Left lung (tissue), 10 donors: ENCODE measurements around the gene MUC2. TPM values are rescaled to one million over a fixed set of nuclear protein-coding genes. Genes with fewer than 3 reads are reported as not detected.

ENCODE experiments used
- ATAC-seq: fragments of 200-7000 bp; cut with Tn5 transposase; one replicate; pipeline ENCODE4 v1.9.1; 2020; ENCODE audit warnings: moderate library complexity
- DNase-seq, 4 donors: peaks; one replicate each; pipeline ENCODE4 v3.0.0-alpha.2; 2013 to 2020
- H3K27ac ChIP-seq, 2 donors: fragments of 200-600 bp; sonication (generic) in 1 of 2; one replicate each; pipeline versions ENCODE4 v1.5.0 to v1.8.0; 2020 to 2021
- H3K27me3 ChIP-seq, 2 donors: fragments of 200-600 bp; sonication (generic) in 1 of 2; one replicate each; pipeline versions ENCODE4 v1.5.0 to v1.8.0; 2020 to 2021
- H3K36me3 ChIP-seq, 2 donors: fragments of 200-600 bp; sonication (generic) in 1 of 2; one replicate each; pipeline versions ENCODE4 v1.5.0 to v1.8.0; 2020 to 2021
- H3K4me1 ChIP-seq, 2 donors: fragments of 200-600 bp; one replicate each; pipeline ENCODE4 v1.8.0; 2021
- H3K4me3 ChIP-seq, 2 donors: fragments of 200-600 bp; sonication (generic) in 1 of 2; one replicate each; pipeline versions ENCODE4 v1.5.0 to v1.8.0; 2020 to 2021; ENCODE audit warnings: mild to moderate bottlenecking in 1 of 2
- H3K9me3 ChIP-seq, 2 donors: fragments of 200-600 bp; sonication (generic) in 1 of 2; one replicate each; pipeline versions ENCODE4 v1.5.0 to v1.8.0; 2020 to 2021
- intact Hi-C, 2 donors: fragments of 100-400 bp; cut with DNase I; formaldehyde crosslinking; loops; one replicate each; pipeline versions ENCODE4 v1.11.2 to v1.14.2; 2022
- polyA plus RNA-seq, 6 donors: library from polyadenylated mRNA; unstranded; fragments of 120-200 nt; gene quantifications; one replicate each; pipeline ENCODE4 v1.2.1, GENCODE V29; 2013; ENCODE audit not compliant: insufficient read length in 6 of 6
- total RNA-seq, 2 donors: library from RNA; stranded (reverse); fragmentation: NEBNext Ultra II Directional; extraction: Animal tissue kit (Norgen Biotek cat#: 25700); gene quantifications; one replicate each; pipeline ENCODE4 v1.2.1, GENCODE V29; 2021
- TF ChIP-seq, protein P1 (sequence below), 2 donors: fragments of 200-600 bp; sonication (generic) in 1 of 2; IDR thresholded peaks; one replicate each; pipeline versions ENCODE4 v1.5.0 to v1.8.0; 2021; ENCODE audit warnings: antibody characterized with exemption in 2 of 2
- donor health status: DM: no; HTN: yes; CAD: no.
- donor health status: DM: no; HTN: no; CAD: no.

Gene MUC2
- total and polyA plus RNA-seq, 8 donors: 0.02 to 0.03 (median 0.03) TPM; not detected in 3

DNA sequence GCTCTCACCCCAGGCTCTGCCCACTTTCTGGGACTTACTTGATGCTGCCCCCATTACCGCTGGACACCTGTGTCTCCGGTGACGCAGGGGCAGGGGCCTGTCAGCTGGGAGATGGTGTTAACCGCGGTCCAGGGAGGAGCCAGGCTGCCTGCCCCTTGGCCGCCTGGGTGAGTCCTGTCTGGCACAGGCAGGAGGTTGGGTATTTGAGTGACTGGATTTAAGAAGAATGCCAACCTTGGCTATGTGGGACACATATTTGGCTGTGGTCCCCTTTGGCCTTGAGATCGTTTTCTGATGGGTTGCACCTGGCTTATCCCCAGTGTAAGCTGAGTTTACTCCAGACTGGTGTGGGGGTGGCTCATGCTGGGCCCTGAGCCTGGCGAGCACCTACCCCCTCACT is 40.7 kb upstream of the MUC2 start:
- no peaks in the 10 kb centered on the region for H3K36me3 ChIP-seq
- DNase-seq (no peak), ATAC-seq (no peak)
- H3K27ac ChIP-seq: no peak overlapping the region
- intact Hi-C loops: no loop called here
- H3K9me3 ChIP-seq: no peaks in the 10 kb centered on the region
- H3K4me3 ChIP-seq: no peak overlapping the region
- TF ChIP-seq, protein P1, sequence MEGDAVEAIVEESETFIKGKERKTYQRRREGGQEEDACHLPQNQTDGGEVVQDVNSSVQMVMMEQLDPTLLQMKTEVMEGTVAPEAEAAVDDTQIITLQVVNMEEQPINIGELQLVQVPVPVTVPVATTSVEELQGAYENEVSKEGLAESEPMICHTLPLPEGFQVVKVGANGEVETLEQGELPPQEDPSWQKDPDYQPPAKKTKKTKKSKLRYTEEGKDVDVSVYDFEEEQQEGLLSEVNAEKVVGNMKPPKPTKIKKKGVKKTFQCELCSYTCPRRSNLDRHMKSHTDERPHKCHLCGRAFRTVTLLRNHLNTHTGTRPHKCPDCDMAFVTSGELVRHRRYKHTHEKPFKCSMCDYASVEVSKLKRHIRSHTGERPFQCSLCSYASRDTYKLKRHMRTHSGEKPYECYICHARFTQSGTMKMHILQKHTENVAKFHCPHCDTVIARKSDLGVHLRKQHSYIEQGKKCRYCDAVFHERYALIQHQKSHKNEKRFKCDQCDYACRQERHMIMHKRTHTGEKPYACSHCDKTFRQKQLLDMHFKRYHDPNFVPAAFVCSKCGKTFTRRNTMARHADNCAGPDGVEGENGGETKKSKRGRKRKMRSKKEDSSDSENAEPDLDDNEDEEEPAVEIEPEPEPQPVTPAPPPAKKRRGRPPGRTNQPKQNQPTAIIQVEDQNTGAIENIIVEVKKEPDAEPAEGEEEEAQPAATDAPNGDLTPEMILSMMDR (IDR thresholded peaks at IDR 0.05): no peak
- no peaks in the 10 kb centered on the region for H3K4me1 ChIP-seq
- H3K27me3 ChIP-seq: peaks cover 3 to 70% of the 10 kb centered on the region in 2 donors

DNA sequence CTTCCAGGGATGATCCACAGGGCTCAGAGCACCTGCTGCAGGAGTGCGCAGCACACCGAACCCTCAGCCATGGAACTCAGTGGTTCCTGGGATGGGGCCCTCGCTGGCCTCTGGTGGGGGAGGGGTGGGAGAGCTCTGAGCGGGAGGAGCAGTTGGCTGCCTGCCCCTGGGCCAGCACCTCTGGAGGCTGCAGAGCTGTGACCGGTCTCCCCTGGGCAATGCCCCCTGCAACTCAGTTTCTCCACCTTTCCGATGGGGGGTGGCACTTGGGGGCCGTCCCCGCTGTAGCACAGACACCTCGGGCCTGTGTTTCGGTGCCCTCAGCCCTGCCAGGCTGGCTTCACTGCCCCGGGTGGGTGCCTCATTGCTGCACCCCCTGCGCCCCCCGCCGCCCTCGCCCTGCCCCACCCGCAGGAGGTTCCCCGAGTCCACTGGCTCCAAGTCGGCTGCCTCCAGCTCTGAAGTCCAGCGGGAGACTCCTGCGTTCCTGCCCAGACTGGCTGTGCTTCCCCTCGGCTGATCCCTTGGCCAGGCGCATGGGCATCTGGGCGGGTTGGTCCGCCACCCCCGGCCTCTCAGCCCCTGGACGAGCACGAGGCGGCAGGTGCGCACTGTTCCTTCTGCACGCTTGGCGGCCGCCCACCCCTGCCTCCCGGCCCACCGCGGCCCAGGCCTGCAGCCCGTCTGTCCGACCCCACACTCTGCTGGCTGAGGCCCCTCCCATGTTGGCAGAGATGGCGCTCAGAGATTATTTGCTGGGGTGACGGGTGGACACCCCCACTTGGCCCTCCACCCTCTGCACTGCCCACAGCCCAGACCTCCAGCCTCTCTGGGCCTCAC is 40.0 kb upstream of the MUC2 start:
- H3K4me3 ChIP-seq: no peak overlapping the region
- TF ChIP-seq, protein P1 (IDR thresholded peaks at IDR 0.05): no peak
- no peaks in the 10 kb centered on the region for H3K36me3 ChIP-seq
- no peaks in the 10 kb centered on the region for H3K9me3 ChIP-seq
- no peaks in the 10 kb centered on the region for H3K4me1 ChIP-seq
- DNase-seq (no peak), ATAC-seq (no peak)
- intact Hi-C loops: no loop called here
- H3K27ac ChIP-seq: no peak overlapping the region
- H3K27me3 ChIP-seq: peaks cover 3 to 68% of the 10 kb centered on the region in 2 donors

DNA sequence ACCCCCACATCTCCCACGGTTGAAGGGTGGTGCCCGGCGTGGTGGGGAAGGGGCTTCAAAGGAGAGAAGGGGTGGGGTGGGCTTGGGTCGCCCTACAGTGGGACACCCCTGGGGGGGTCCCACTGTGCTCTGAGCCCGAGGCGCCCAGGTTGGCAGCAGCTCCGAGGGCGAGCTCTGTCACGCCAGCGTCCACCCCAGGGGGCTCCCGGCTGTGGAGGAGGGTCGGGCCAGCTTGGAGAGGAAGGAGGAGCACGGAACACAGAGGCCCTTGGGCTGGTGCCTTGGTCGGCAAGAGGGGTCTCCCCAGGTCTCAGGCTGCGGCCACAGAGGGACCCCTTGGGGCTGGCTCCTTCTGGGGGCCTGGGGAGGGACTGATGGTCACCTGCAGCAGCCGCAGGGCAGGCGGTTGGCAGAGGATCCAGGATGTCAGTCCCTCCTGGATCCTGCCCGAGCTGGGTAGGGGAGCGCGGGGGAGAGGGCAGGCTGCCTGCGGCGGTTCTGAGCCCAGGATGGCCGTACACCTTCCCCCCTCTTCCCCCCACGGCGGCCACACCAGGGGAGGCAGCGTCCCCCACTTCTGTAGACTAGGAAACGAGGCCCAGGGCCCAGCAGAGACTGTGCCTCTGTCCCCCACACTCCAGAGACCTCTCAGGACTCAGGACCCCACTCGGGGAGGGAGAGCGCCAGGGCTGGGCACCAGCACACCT is 38.9 kb upstream of the MUC2 start:
- Histone ChIP-seq H3K27me3 (peaks cover 3 to 69% of the 10 kb centered on the region in 2 donors), H3K27ac (no peak overlapping the region), H3K4me1 (no peaks in the 10 kb centered on the region), H3K4me3 (no peak overlapping the region), H3K36me3 (no peaks in the 10 kb centered on the region), H3K9me3 (no peaks in the 10 kb centered on the region)
- TF ChIP-seq, protein P1 (IDR thresholded peaks at IDR 0.05): no peak
- intact Hi-C loops: no loop called here
- no peak for ATAC-seq
- DNase-seq: no peak

DNA sequence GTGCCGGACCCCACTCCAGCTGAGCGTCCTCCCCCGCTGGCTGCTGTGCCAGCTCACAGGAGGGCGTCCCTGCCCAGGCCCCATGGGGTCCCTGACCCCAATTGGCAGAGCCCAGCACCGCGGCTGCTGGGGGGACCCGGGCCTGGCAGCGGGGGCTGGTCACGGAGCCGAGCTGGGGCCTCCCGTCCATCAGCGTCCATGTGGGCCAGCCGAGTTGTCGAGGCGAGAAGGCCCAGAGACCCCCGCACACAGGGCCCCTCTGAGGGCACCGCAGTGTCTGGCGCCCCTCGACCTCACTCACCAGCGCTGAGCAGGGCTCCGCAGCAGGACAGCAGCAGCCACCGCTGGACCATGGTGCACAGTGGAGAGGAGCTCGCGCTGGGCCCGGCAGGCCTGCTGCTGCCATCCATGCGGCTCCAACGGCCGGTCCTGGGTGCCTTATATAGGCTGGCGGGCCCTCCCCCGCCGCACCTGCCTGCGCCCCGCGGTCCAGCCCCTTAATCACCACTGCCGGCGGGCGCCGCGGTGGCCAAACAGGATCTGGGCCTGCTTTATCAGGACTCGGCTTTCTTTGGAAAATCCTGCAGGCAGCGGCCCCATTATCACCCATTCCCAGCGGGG is 38.3 kb upstream of the MUC2 start, which contains the start of gene MUC6:
Gene MUC6 (minus strand): TSS at position 416 of the 621 bp plus-strand sequence. CDS start 63 bp downstream, at position 353.
- no peak for DNase-seq
- no peak for ATAC-seq
- Histone ChIP-seq H3K4me3 (no peak within 1 kb of the TSS), H3K4me1 (no peaks in the 10 kb centered on the region), H3K36me3 (no peaks in the 10 kb centered on the region), H3K27me3 (peaks cover 3 to 69% of the 10 kb centered on the region in 2 donors), H3K9me3 (no peaks in the 10 kb centered on the region), H3K27ac (no peak within 1 kb of the TSS)
- TF ChIP-seq, protein P1 (IDR thresholded peaks at IDR 0.05): no peak
- intact Hi-C loops: no loop called here

DNA sequence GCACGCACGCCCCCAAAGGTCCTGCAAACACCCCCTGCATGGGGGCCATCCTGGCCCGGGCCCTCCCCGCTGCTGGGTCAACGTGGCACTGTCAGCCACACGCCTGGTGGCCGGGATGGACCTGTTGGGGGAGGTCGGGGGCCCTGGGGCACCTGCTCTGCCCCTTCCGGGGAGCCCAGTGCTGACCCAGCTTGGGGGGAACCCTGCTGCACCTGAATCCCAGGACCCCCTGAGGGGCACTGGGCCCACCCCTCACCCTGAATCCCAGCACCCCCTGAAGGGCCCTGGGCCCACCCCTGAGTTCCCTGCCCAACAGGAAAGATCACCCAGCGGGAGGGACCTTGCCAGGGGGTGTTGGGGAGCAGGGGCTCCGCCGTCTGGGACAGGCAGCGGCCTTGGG is 37.7 kb upstream of the MUC2 start:
- no peaks in the 10 kb centered on the region for H3K4me1 ChIP-seq
- no peak overlapping the region for H3K27ac ChIP-seq
- intact Hi-C loops: no loop called here
- H3K9me3 ChIP-seq: no peaks in the 10 kb centered on the region
- DNase-seq: peak in 1 of 4 donors; percentile 72
- TF ChIP-seq, protein P1 (IDR thresholded peaks at IDR 0.05): no peak
- no peaks in the 10 kb centered on the region for H3K36me3 ChIP-seq
- H3K4me3 ChIP-seq: no peak overlapping the region
- ATAC-seq: no peak
- peaks cover 3 to 72% of the 10 kb centered on the region in 2 donors for H3K27me3 ChIP-seq
